GM18519 (cell line): Measurements from ENCODE around the gene ALDOC.
"Not testable (repeated sequence)": the region's sequence is repeated elsewhere in the genome, so short reads cannot be mapped to it uniquely, and the experiment has no call there.

Experiments
- ATAC-seq: cut with Tn5 transposase; IDR thresholded peaks from one replicate; pipeline ENCODE4 v1.9.1; 2021; ENCODE audit warnings: mild to moderate bottlenecking, moderate library complexity; ENCODE audit not compliant: unreplicated experiment, low FRiP score

ALDOC gene

GRCh38 chr17:28584434-28584833 is 7.7 kb upstream of the ALDOC start:
- no peak for ATAC-seq

- ATAC-seq = no peak
These were observed 5.8 kb upstream of the ALDOC start for GRCh38 chr17:28582513-28582912.

- ATAC-seq = no peak
These were observed 4.3 kb upstream of the ALDOC start for GRCh38 chr17:28580959-28581358.

GRCh38 chr17:28579526-28579925 is 2.8 kb upstream of the ALDOC start:
- ATAC-seq = no peak

- no peak for ATAC-seq
These were observed 1.8 kb upstream of the ALDOC start for GRCh38 chr17:28578246-28579195.

GRCh38 chr17:28577466-28577824 is 750 bp upstream of the ALDOC start:
- ATAC-seq = no peak

GRCh38 chr17:28576016-28576415 is 679 bp downstream of the ALDOC start:
- ATAC-seq = not testable (repeated sequence)

GRCh38 chr17:28575126-28575795 is 1.4 kb downstream of the ALDOC start:
- ATAC-seq = no peak

- no peak for ATAC-seq
These were observed 2.2 kb downstream of the ALDOC start for GRCh38 chr17:28574526-28574925.

- ATAC-seq = no peak
These were observed 2.7 kb downstream of the ALDOC start for GRCh38 chr17:28573966-28574480.

- no peak for ATAC-seq
These were observed 3.2 kb downstream of the ALDOC start for GRCh38 chr17:28573521-28573920.

GRCh38 chr17:28573040-28573380 is 3.7 kb downstream of the ALDOC start:
- no peak for ATAC-seq

- ATAC-seq = no peak
These were observed 4.2 kb downstream of the ALDOC start for GRCh38 chr17:28572259-28573039.

GRCh38 chr17:28571361-28572122 is 5.2 kb downstream of the ALDOC start, which contains the start of gene PIGS:
TSS of gene PIGS (minus strand) at chr17:28571524. CDS start at chr17:28571496, 28 bp downstream.
- peak; percentile 61 for ATAC-seq

- peak; percentile 5 for ATAC-seq
These were observed 5.9 kb downstream of the ALDOC start for GRCh38 chr17:28570716-28571360.

GRCh38 chr17:28569446-28569845 is 7.2 kb downstream of the ALDOC start:
- no peak for ATAC-seq

- no peak for ATAC-seq
These were observed 9.1 kb downstream of the ALDOC start for GRCh38 chr17:28567604-28568003.

- ATAC-seq = no peak
These were observed 13.2 kb downstream of the ALDOC start for GRCh38 chr17:28563475-28563874.

- ATAC-seq = no peak
These were observed 21.7 kb downstream of the ALDOC start for GRCh38 chr17:28555022-28555421.

- ATAC-seq = no peak
These were observed 22.1 kb downstream of the ALDOC start for GRCh38 chr17:28554565-28554964.
